HL-60 (cell line): Measurements from ENCODE around the gene CCSER1.

Experiments used
- DNase-seq, 2 experiments: peaks; one replicate each; pipeline ENCODE4 v3.0.0-alpha.2; 2010 to 2020; ENCODE audit warnings: low read depth in 1 of 2, low spot score in 1 of 2
- H3K27ac ChIP-seq: fragments of 250-450 bp; sonication (Bioruptor Pico); replicated peaks from 2 replicates; pipeline ENCODE4 v1.5.1; 2020; ENCODE audit warnings: mild to moderate bottlenecking, moderate library complexity
- H3K27me3 ChIP-seq: fragments of 250-450 bp; sonication (Bioruptor Pico); 2 replicates; pipeline ENCODE4 v1.5.1; 2021; ENCODE audit warnings: mild to moderate bottlenecking, moderate library complexity; ENCODE audit not compliant: insufficient read depth, poor library complexity, severe bottlenecking
- H3K4me3 ChIP-seq: replicated peaks from 2 replicates; pipeline ENCODE4 v1.5.1; 2011; ENCODE audit warnings: mild to moderate bottlenecking, control low read depth, low read length; ENCODE audit not compliant: insufficient read depth
- CTCF ChIP-seq: IDR thresholded peaks from one replicate; pipeline ENCODE4 v1.5.1; 2011; ENCODE audit warnings: low read length, control low read depth, inconsistent platforms; ENCODE audit not compliant: insufficient read depth
- GABPA ChIP-seq: IDR thresholded peaks from 2 replicates; pipeline ENCODE4 v1.6.1; 2012; ENCODE audit warnings: low read depth
- POLR2AphosphoS5 ChIP-seq: IDR thresholded peaks from 2 replicates; pipeline ENCODE4 v1.6.1; 2012; ENCODE audit warnings: low read depth
- REST ChIP-seq: IDR thresholded peaks from 2 replicates; pipeline ENCODE4 v1.6.1; 2012; ENCODE audit warnings: low read depth; ENCODE audit not compliant: insufficient replicate concordance
- SPI1 ChIP-seq: IDR thresholded peaks from 2 replicates; pipeline ENCODE4 v1.6.1; 2012; ENCODE audit warnings: low read depth, mild to moderate bottlenecking, borderline replicate concordance

CCSER1 gene

GRCh38 chr4:90174621-90175023 is 47.4 kb downstream of the CCSER1 start:
- TF ChIP-seq SPI1 (no peak), GABPA (no peak), POLR2AphosphoS5 (no peak), CTCF (no peak)
- Histone ChIP-seq H3K4me3 (no peak overlapping the region), H3K27ac (no peak overlapping the region), H3K27me3 (no peaks in the 10 kb centered on the region)
- no peak for DNase-seq

GRCh38 chr4:90181644-90182043 is 54.5 kb downstream of the CCSER1 start:
- no peaks in the 10 kb centered on the region for H3K27me3 ChIP-seq
- no peak overlapping the region for H3K27ac ChIP-seq
- no peak for TF ChIP-seq GABPA
- TF ChIP-seq POLR2AphosphoS5, result no peak
- no peak for TF ChIP-seq CTCF
- H3K4me3 ChIP-seq, result no peak overlapping the region
- DNase-seq, result no peak

GRCh38 chr4:90183254-90183653 is 56.1 kb downstream of the CCSER1 start:
- Histone ChIP-seq H3K4me3 (no peak overlapping the region), H3K27me3 (no peaks in the 10 kb centered on the region), H3K27ac (no peak overlapping the region)
- DNase-seq, result no peak
- TF ChIP-seq CTCF (no peak), SPI1 (no peak), GABPA (no peak), REST (no peak), POLR2AphosphoS5 (no peak)

GRCh38 chr4:90184560-90184959 is 57.4 kb downstream of the CCSER1 start:
- Histone ChIP-seq H3K27me3 (no peaks in the 10 kb centered on the region), H3K4me3 (no peak overlapping the region), H3K27ac (no peak overlapping the region)
- DNase-seq, result no peak
- TF ChIP-seq REST (no peak), GABPA (no peak), CTCF (no peak), SPI1 (no peak), POLR2AphosphoS5 (no peak)
